ENCODE results near the gene INPP5A. TPM values are rescaled to one million over a fixed set of nuclear protein-coding genes. Genes with fewer than 3 reads are reported as not detected.

The INPP5A gene
- total and polyA plus RNA-seq, 2 of the 13 experiments (the other 11 are each of a cell fraction or from before 2014, with no cell fraction given), result 17.5 to 37.9 TPM

- TF ChIP-seq, protein P1, sequence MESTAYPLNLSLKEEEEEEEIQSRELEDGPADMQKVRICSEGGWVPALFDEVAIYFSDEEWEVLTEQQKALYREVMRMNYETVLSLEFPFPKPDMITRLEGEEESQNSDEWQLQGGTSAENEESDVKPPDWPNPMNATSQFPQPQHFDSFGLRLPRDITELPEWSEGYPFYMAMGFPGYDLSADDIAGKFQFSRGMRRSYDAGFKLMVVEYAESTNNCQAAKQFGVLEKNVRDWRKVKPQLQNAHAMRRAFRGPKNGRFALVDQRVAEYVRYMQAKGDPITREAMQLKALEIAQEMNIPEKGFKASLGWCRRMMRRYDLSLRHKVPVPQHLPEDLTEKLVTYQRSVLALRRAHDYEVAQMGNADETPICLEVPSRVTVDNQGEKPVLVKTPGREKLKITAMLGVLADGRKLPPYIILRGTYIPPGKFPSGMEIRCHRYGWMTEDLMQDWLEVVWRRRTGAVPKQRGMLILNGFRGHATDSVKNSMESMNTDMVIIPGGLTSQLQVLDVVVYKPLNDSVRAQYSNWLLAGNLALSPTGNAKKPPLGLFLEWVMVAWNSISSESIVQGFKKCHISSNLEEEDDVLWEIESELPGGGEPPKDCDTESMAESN (CRISPR knock-in tag; conservative IDR thresholded peaks at IDR 0.05), result 0 out of 2 replicates have a peak, but pooled peaks have one; percentile 21
- TF ChIP-seq ZNF34 (CRISPR knock-in tag; IDR thresholded peaks at IDR 0.05; ENCODE audit: borderline replicate concordance) (no peak), ZNF333 (CRISPR knock-in tag; IDR thresholded peaks at IDR 0.05; ENCODE audit: borderline replicate concordance) (no peak), ZBTB7A (CRISPR knock-in tag; IDR thresholded peaks at IDR 0.05) (no peak), ARID4A (CRISPR knock-in tag; IDR thresholded peaks at IDR 0.05; ENCODE audit: borderline replicate concordance) (peak; percentile 47; the same call in 1 of the 2 replicates), ZNF788 (CRISPR knock-in tag; IDR thresholded peaks at IDR 0.05; ENCODE audit: borderline replicate concordance) (no peak; the same call in 1 of the 2 replicates), FOXJ3 (CRISPR knock-in tag; IDR thresholded peaks at IDR 0.05; ENCODE audit: borderline replicate concordance) (peak; percentile 45; the same call in 1 of the 2 replicates), HDAC1 (CRISPR knock-in tag; IDR thresholded peaks at IDR 0.05) (no peak), ZNF614 (CRISPR knock-in tag; IDR thresholded peaks at IDR 0.05; ENCODE audit: borderline replicate concordance) (no peak), KDM6A (CRISPR knock-in tag; IDR thresholded peaks at IDR 0.05; ENCODE audit: low read depth) (no peak), ZNF205 (CRISPR knock-in tag; IDR thresholded peaks at IDR 0.05) (no peak), ZNF235 (CRISPR knock-in tag; IDR thresholded peaks at IDR 0.05; ENCODE audit: borderline replicate concordance) (no peak), GMEB1 (CRISPR knock-in tag; IDR thresholded peaks at IDR 0.05; ENCODE audit: borderline replicate concordance) (no peak; the same call in 1 of the 2 replicates), TRAFD1 (CRISPR knock-in tag; IDR thresholded peaks at IDR 0.05; ENCODE audit: borderline replicate concordance) (no peak), LCORL (IDR thresholded peaks at IDR 0.05) (no peak; the same call in 1 of the 2 replicates), LCORL (CRISPR knock-in tag; IDR thresholded peaks at IDR 0.05) (peak; percentile 93), ZMAT5 (CRISPR knock-in tag; IDR thresholded peaks at IDR 0.05; ENCODE audit: borderline replicate concordance, low read depth) (no peak), ZNF556 (CRISPR knock-in tag; IDR thresholded peaks at IDR 0.05; ENCODE audit: borderline replicate concordance) (no peak; the same call in 1 of the 2 replicates)
Measured at GRCh38 chr10:132591166-132591971, 53.8 kb downstream of the INPP5A start (continued).

Data from HepG2 (cell line).